OCI-LY3 (cell line): Measurements from ENCODE around the gene SYPL2.

ENCODE experiments used
- CTCF ChIP-seq: fragments of 200-600, 300-600 bp; sonication (generic); IDR thresholded peaks from 2 replicates; pipeline ENCODE4 v1.5.1; 2014; ENCODE audit warnings: antibody characterized with exemption, low read length, low read depth
- EZH2phosphoT487 ChIP-seq: fragments of 200-600 bp; shearing (Covaris generic); IDR thresholded peaks from 2 replicates; pipeline ENCODE4 v1.6.1; 2018; ENCODE audit warnings: antibody characterized with exemption, mixed run types, low read depth

GRCh38 chr1:109493805-109494539 lies 27.6 kb downstream of the SYPL2 start, which contains the start of gene CYB561D1:
- TF ChIP-seq CTCF (peak; percentile 68), EZH2phosphoT487 (no peak)
